Peyer's patch (tissue), 4 donors: ENCODE data around the gene CHRM1. TPM values are rescaled to one million over a fixed set of nuclear protein-coding genes. Genes with fewer than 3 reads are reported as not detected.

ENCODE experiments used
- DNase-seq, 3 donors: peaks; one replicate each; pipeline ENCODE4 v3.0.0-alpha.2; 2017 to 2019
- H3K27ac ChIP-seq, 4 donors: fragments of 200-600 bp; sonication (generic); one replicate each; pipeline ENCODE4 v1.5.1; 2016 to 2019
- H3K27me3 ChIP-seq, 2 donors: fragments of 200-600 bp; sonication (generic); one replicate each; pipeline ENCODE4 v1.5.1; 2019
- H3K36me3 ChIP-seq, 3 donors: fragments of 200-600 bp; sonication (generic); one replicate each; pipeline ENCODE4 v1.5.1; 2016 to 2019
- H3K4me1 ChIP-seq, 4 donors: fragments of 200-600 bp; sonication (generic); one replicate each; pipeline ENCODE4 v1.5.1; 2016 to 2019
- H3K4me3 ChIP-seq, 4 donors: fragments of 200-600 bp; sonication (generic); 1 replicate in 3 of 4; 2 replicates in 1 of 4; pipeline ENCODE4 v1.5.1; 2016 to 2019; ENCODE audit warnings: mild to moderate bottlenecking in 1 of 4
- H3K9me3 ChIP-seq, 4 donors: fragments of 200-600 bp; sonication (generic); one replicate each; pipeline ENCODE4 v1.5.1; 2016 to 2019; ENCODE audit warnings: mild to moderate bottlenecking in 1 of 4
- CTCF ChIP-seq, 6 experiments: fragments of 450-650 bp in 4 of 6; fragments of 200-600 bp in 2 of 6; sonication (generic) in 1 of 6; IDR thresholded peaks; one replicate each; pipeline ENCODE4 v1.5.1; 2017 to 2019; ENCODE audit warnings: antibody characterized with exemption in 6 of 6, mild to moderate bottlenecking in 3 of 6, moderate library complexity in 1 of 6
- POLR2A ChIP-seq, 2 donors: fragments of 450-650 bp; IDR thresholded peaks; one replicate each; pipeline ENCODE4 v1.5.1; 2017; ENCODE audit warnings: antibody characterized with exemption in 2 of 2, mild to moderate bottlenecking in 2 of 2, moderate library complexity in 2 of 2
- total RNA-seq, 4 donors: library from RNA; depleted of rRNA; stranded (reverse); fragments of >200 nt; gene quantifications; one replicate each; pipeline ENCODE4 v1.1.0, GENCODE V29; 2016

The CHRM1 gene
- total RNA-seq, 4 donors from 2014 or later: 0.54 to 0.76 TPM; not detected in 2

- Histone ChIP-seq H3K27me3 (no peaks in the 10 kb centered on the region), H3K4me3 (no peak overlapping the region), H3K36me3 (no peaks in the 10 kb centered on the region), H3K9me3 (no peaks in the 10 kb centered on the region), H3K4me1 (no peaks in the 10 kb centered on the region), H3K27ac (no peak overlapping the region)
- no peak for DNase-seq
- no peak for TF ChIP-seq CTCF (IDR thresholded peaks at IDR 0.05)
Measured at GRCh38 chr11:62934496-62934785, 13.3 kb upstream of the CHRM1 start.

DNA sequence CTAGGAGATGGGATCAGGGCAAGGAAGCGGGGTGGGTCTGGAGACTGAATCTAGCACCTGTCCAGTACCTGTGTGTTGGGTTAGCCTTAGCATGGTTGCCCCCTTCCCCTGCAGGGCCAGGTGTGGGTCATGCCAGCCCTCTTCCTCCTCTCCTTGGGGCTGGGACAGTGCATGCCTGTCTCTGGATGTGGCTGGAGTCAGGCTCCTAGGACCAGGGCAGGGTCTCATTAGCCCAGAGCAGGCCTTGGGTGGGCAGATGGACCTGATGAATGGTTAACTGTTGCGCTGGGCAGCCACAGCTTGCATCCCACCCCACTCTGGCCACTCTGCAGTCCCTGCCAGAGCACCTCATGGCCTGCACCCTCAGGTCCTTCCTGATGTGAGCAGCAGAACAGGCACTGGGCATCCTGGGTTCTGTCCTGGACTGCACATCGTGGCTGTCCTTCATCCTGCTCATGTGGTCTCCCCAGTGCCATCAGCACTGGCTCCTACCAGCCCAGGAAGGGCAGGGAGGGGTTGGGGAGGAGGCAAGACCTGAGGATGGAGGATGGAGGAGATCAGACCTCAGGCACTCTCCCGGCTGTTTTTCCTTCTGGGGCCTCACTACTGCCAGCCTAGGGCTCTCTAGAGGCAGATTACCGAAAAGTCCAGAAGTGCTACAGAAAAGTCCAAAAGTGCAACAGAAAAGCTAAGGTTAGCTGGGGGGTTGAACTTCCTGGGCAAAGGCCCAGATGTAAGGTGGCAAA is 12.8 kb upstream of the CHRM1 start:
- peak in 1 of 3 donors; percentile 32 for DNase-seq
- Histone ChIP-seq H3K36me3 (no peaks in the 10 kb centered on the region), H3K4me3 (no peak overlapping the region), H3K27ac (no peak overlapping the region), H3K27me3 (no peaks in the 10 kb centered on the region), H3K4me1 (no peaks in the 10 kb centered on the region), H3K9me3 (no peaks in the 10 kb centered on the region)
- no peak for TF ChIP-seq CTCF (IDR thresholded peaks at IDR 0.05)
- no peak for TF ChIP-seq POLR2A (IDR thresholded peaks at IDR 0.05)

DNA sequence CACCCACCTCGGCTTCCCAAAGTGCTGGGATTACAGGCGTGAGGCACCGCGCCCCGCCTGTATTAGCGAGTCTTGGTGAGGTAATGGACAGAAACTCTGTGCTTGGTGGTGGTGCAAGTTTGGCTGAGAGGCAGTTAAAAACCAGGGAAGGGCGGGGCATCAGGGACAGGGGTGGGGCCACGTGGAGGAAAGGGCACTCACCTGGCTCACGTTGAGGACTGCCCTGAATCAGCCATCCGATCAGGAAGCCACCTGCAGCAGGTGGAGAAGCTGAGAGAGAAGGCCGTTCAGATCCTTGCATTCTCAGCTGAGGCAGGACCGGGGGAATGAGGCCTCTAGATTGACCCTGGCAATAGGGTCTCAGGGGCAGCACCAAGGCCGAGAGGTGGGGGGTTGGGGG is 12.1 kb upstream of the CHRM1 start:
- no peaks in the 10 kb centered on the region for H3K36me3 ChIP-seq
- no peaks in the 10 kb centered on the region for H3K4me1 ChIP-seq
- H3K27ac ChIP-seq: no peak overlapping the region
- peak in 1 of 3 donors; percentile 43 for DNase-seq
- no peak for TF ChIP-seq POLR2A (IDR thresholded peaks at IDR 0.05)
- TF ChIP-seq CTCF (IDR thresholded peaks at IDR 0.05): no peak
- no peaks in the 10 kb centered on the region for H3K9me3 ChIP-seq
- no peaks in the 10 kb centered on the region for H3K27me3 ChIP-seq
- no peak overlapping the region for H3K4me3 ChIP-seq

DNA sequence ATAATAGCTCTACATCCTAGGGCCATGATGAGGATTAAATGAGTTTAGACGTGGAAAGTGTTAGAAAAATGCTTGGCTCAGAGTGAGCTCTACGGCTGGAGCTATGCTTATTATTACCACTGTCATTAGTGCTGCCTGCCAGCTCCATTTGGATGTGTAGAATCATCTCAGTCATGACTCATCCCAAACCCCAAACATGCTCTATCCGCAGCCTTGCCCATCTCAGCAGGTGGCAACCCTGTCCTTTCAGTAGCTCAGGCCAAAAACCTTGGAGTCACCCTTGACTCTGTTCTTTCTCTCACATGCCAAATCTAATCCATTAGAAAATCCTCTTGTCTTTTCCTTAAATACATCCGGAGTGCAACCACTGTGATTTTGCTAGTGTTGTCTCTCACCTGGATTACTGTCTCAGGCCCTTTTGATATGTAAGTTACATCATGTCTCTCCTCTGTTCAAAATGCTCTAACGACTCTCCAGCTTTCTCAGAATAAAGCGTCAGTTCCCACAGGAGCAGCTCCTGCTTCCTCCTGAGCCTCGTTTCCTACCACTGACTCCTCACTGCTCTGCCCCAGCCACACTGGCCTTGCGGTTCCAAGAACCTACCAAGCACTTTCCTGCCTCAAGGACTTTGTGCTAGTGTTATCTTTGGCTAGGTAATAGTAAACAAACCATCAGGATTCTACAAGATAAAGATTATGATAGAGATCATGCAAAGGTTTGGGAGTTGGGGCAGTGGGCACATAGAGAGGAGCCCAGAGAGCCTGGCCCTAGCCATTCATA is 10.5 kb upstream of the CHRM1 start:
- Histone ChIP-seq H3K27me3 (peaks cover 0 to 6% of the 10 kb centered on the region in 2 donors), H3K36me3 (no peaks in the 10 kb centered on the region), H3K9me3 (no peaks in the 10 kb centered on the region), H3K4me3 (no peak overlapping the region), H3K27ac (no peak overlapping the region), H3K4me1 (peaks cover 0 to 5% (median under 1%) of the 10 kb centered on the region in 4 donors)
- no peak for DNase-seq
- TF ChIP-seq POLR2A (IDR thresholded peaks at IDR 0.05) (no peak), CTCF (IDR thresholded peaks at IDR 0.05) (no peak)

GRCh38 chr11:62930666-62931065 is 9.5 kb upstream of the CHRM1 start:
- no peak for TF ChIP-seq CTCF (IDR thresholded peaks at IDR 0.05)
- no peak for TF ChIP-seq POLR2A (IDR thresholded peaks at IDR 0.05)
- no peak overlapping the region for H3K4me3 ChIP-seq
- H3K9me3 ChIP-seq: no peaks in the 10 kb centered on the region
- DNase-seq: no peak
- peaks cover 0 to 15% (median 6%) of the 10 kb centered on the region in 4 donors for H3K4me1 ChIP-seq
- no peaks in the 10 kb centered on the region for H3K36me3 ChIP-seq
- peaks cover 0 to 16% of the 10 kb centered on the region in 2 donors for H3K27me3 ChIP-seq
- no peak overlapping the region for H3K27ac ChIP-seq
